HEK293T (cell line): Measurements from ENCODE around the gene GTF3A.

Source experiments
- CTCF ChIA-PET: fragments of 350-600 bp; formaldehyde crosslinking; extraction: SDS; loops from one replicate; lab custom pipeline; 2021; ENCODE audit warnings: antibody characterized with exemption, inconsistent platforms; lab: Yijun Ruan, JAX
- POLR2A ChIA-PET: fragments of 350-600 bp; formaldehyde crosslinking; extraction: SDS; loops from one replicate; lab custom pipeline; 2020; ENCODE audit warnings: antibody characterized with exemption, inconsistent platforms; lab: Yijun Ruan, JAX
- DNase-seq: peaks from one replicate; pipeline ENCODE4 v3.0.0; 2012; ENCODE audit warnings: mixed read lengths; ENCODE audit errors: extremely low spot score
- ARNT ChIP-seq: fragments of 450-650 bp; IDR thresholded peaks from 2 replicates; pipeline ENCODE4 v1.6.1; 2017; ENCODE audit warnings: mild to moderate bottlenecking
- BHLHE40 ChIP-seq: fragments of 450-650 bp; IDR thresholded peaks from 2 replicates; pipeline ENCODE4 v1.6.1; 2016; ENCODE audit warnings: mild to moderate bottlenecking, moderate library complexity, borderline replicate concordance
- CTBP1 ChIP-seq: fragments of 450-650 bp; IDR thresholded peaks from 2 replicates; pipeline ENCODE4 v1.6.1; 2016; ENCODE audit warnings: borderline replicate concordance
- ELF4 ChIP-seq: fragments of 450-650 bp; IDR thresholded peaks from 2 replicates; pipeline ENCODE4 v1.6.1; 2017; ENCODE audit warnings: antibody characterized with exemption
- FOXA1 ChIP-seq: fragments of 450-650 bp; IDR thresholded peaks from 2 replicates; pipeline ENCODE4 v1.6.1; 2016; ENCODE audit warnings: mild to moderate bottlenecking
- FOXK2 ChIP-seq: fragments of 450-650 bp; IDR thresholded peaks from 2 replicates; pipeline ENCODE4 v1.6.1; 2016; ENCODE audit warnings: mild to moderate bottlenecking
- FOXM1 ChIP-seq: fragments of 450-650 bp; IDR thresholded peaks from 2 replicates; pipeline ENCODE4 v1.6.1; 2017; ENCODE audit warnings: mild to moderate bottlenecking, borderline replicate concordance
- HDGF ChIP-seq: fragments of 450-650 bp; IDR thresholded peaks from 2 replicates; pipeline ENCODE4 v1.6.1; 2017; ENCODE audit warnings: antibody characterized with exemption, borderline replicate concordance
- L3MBTL2 ChIP-seq: fragments of 450-650 bp; conservative IDR thresholded peaks from 2 replicates; pipeline ENCODE4 v1.6.1; 2016; ENCODE audit warnings: mild to moderate bottlenecking
- LEF1 ChIP-seq: fragments of 450-650 bp; IDR thresholded peaks from 2 replicates; pipeline ENCODE4 v1.6.1; 2017; ENCODE audit warnings: mild to moderate bottlenecking, borderline replicate concordance
- NFRKB ChIP-seq: fragments of 450-650 bp; IDR thresholded peaks from 2 replicates; pipeline ENCODE4 v1.6.1; 2016; ENCODE audit warnings: mild to moderate bottlenecking, moderate library complexity
- PKNOX1 ChIP-seq: fragments of 450-650 bp; IDR thresholded peaks from 2 replicates; pipeline ENCODE4 v1.6.1; 2016
- SP1 ChIP-seq: fragments of 450-650 bp; IDR thresholded peaks from 2 replicates; pipeline ENCODE4 v1.6.1; 2017
- SUZ12 ChIP-seq: fragments of 450-650 bp; IDR thresholded peaks from 2 replicates; pipeline ENCODE4 v1.6.1; 2016; ENCODE audit warnings: mild to moderate bottlenecking
- TARDBP ChIP-seq: fragments of 450-650 bp; IDR thresholded peaks from 2 replicates; pipeline ENCODE4 v1.6.1; 2016
- ZNF384 ChIP-seq: fragments of 450-650 bp; IDR thresholded peaks from 2 replicates; pipeline ENCODE4 v1.6.1; 2016

GTF3A gene

GRCh38 chr13:27425158-27425917 is 919 bp downstream of the GTF3A start:
- DNase-seq, result no peak

GRCh38 chr13:27425918-27426630 is 1.7 kb downstream of the GTF3A start:
- CTCF ChIA-PET, result interaction anchor here (0.8 to 2.1 kb wide), 6 partner anchors 9 to 480 kb away, joined by 3 to 9 read pairs (median 4); partner anchors contain the start of gene MTIF3
- TF ChIP-seq ZNF384, result no peak
- TF ChIP-seq CTBP1, result no peak; the same call in 1 of the 2 replicates
- no peak for TF ChIP-seq BHLHE40
- TF ChIP-seq SUZ12, result no peak
- no peak for TF ChIP-seq FOXM1
- no peak for TF ChIP-seq LEF1
- TF ChIP-seq FOXK2, result no peak
- no peak for TF ChIP-seq ELF4
- TF ChIP-seq SP1, result no peak
- TF ChIP-seq HDGF, result no peak
- TF ChIP-seq NFRKB, result no peak
- TF ChIP-seq L3MBTL2, result no peak
- TF ChIP-seq FOXA1, result no peak
- TF ChIP-seq PKNOX1, result no peak
- TF ChIP-seq TARDBP, result no peak
- peak; percentile 66 for DNase-seq
- POLR2A ChIA-PET, result interaction anchor here (0.6 to 2.8 kb wide), 5 partner anchors 10 to 53 kb away, joined by 3 to 15 read pairs (median 7); partner anchors contain the start of gene MTIF3

More at GRCh38 chr13:27425158-27425917, 919 bp downstream of the GTF3A start:
- ChIA-PET POLR2A (interaction anchor here (0.6 to 2.8 kb wide), 7 partner anchors 10 to 54 kb away, joined by 3 to 15 read pairs (median 5); partner anchors contain the start of gene MTIF3), CTCF (interaction anchor here (0.6 to 2.1 kb wide), 8 partner anchors 10 to 533 kb away, joined by 3 to 9 read pairs (median 4); no protein-coding TSS in a partner anchor)
- TF ChIP-seq ZNF384, result no peak
- no peak for TF ChIP-seq SP1
- TF ChIP-seq FOXM1, result no peak
- no peak for TF ChIP-seq CTBP1
- no peak for TF ChIP-seq FOXA1
- TF ChIP-seq SUZ12, result no peak
- no peak for TF ChIP-seq PKNOX1
- no peak for TF ChIP-seq L3MBTL2
- TF ChIP-seq BHLHE40, result no peak
- TF ChIP-seq LEF1, result no peak
- TF ChIP-seq NFRKB, result no peak
- TF ChIP-seq HDGF, result no peak
- no peak for TF ChIP-seq ELF4
- TF ChIP-seq ARNT, result no peak
- no peak for TF ChIP-seq FOXK2
- TF ChIP-seq TARDBP, result no peak

GRCh38 chr13:27427641-27428040 is 3.2 kb downstream of the GTF3A start:
- POLR2A ChIA-PET, result interaction anchor here (0.8 kb wide), 1 partner anchor 193 kb away, joined by 3 read pairs; no protein-coding TSS in a partner anchor
- CTCF ChIA-PET, result no interaction called here

GRCh38 chr13:27428160-27428559 is 3.7 kb downstream of the GTF3A start:
- POLR2A ChIA-PET, result no interaction called here
- no peak for TF ChIP-seq HDGF
- TF ChIP-seq ARNT, result no peak
- TF ChIP-seq BHLHE40, result no peak
- no peak for TF ChIP-seq FOXK2
- TF ChIP-seq ELF4, result no peak
- no peak for TF ChIP-seq SUZ12

More at GRCh38 chr13:27427641-27428040, 3.2 kb downstream of the GTF3A start:
- no peak for TF ChIP-seq ELF4
- TF ChIP-seq FOXM1, result no peak
- no peak for TF ChIP-seq SUZ12
- no peak for TF ChIP-seq ARNT
- no peak for TF ChIP-seq LEF1
- TF ChIP-seq CTBP1, result no peak
- TF ChIP-seq SP1, result no peak
- no peak for TF ChIP-seq TARDBP
- no peak for TF ChIP-seq L3MBTL2
- TF ChIP-seq FOXA1, result no peak
- TF ChIP-seq BHLHE40, result no peak
- no peak for TF ChIP-seq PKNOX1
- TF ChIP-seq NFRKB, result no peak
- no peak for TF ChIP-seq ZNF384
- DNase-seq, result no peak

GRCh38 chr13:27432180-27432579 is 7.8 kb downstream of the GTF3A start:
- TF ChIP-seq FOXM1 (no peak), BHLHE40 (no peak), CTBP1 (no peak), ELF4 (no peak), LEF1 (no peak), PKNOX1 (no peak), SP1 (no peak)
- ChIA-PET POLR2A (no interaction called here), CTCF (no interaction called here)
- no peak for DNase-seq

More at GRCh38 chr13:27428160-27428559, 3.7 kb downstream of the GTF3A start:
- CTCF ChIA-PET, result no interaction called here
- DNase-seq, result no peak
